Esophagus squamous epithelium (tissue), 4 donors: Measurements from ENCODE around the gene CTNNBIP1.

Experiments
- CTCF ChIP-seq, 6 experiments: fragments of 450-650 bp in 4 of 6; fragments of 200-600 bp in 2 of 6; sonication (generic) in 2 of 6; IDR thresholded peaks; one replicate each; pipeline ENCODE4 v1.5.1; 2016 to 2019; ENCODE audit warnings: antibody characterized with exemption in 6 of 6, mild to moderate bottlenecking in 4 of 6, moderate library complexity in 4 of 6
- POLR2A ChIP-seq, 4 donors: fragments of 450-650 bp; IDR thresholded peaks; one replicate each; pipeline ENCODE4 v1.6.1; 2017; ENCODE audit warnings: antibody characterized with exemption in 4 of 4, mild to moderate bottlenecking in 4 of 4, moderate library complexity in 3 of 4

GRCh38 chr1:9840176-9840575 is 69.9 kb downstream of the CTNNBIP1 start:
- TF ChIP-seq CTCF (IDR thresholded peaks at IDR 0.05) (no peak), POLR2A (IDR thresholded peaks at IDR 0.05) (no peak)
